ENCODE results near the gene SAFB.

DNA sequence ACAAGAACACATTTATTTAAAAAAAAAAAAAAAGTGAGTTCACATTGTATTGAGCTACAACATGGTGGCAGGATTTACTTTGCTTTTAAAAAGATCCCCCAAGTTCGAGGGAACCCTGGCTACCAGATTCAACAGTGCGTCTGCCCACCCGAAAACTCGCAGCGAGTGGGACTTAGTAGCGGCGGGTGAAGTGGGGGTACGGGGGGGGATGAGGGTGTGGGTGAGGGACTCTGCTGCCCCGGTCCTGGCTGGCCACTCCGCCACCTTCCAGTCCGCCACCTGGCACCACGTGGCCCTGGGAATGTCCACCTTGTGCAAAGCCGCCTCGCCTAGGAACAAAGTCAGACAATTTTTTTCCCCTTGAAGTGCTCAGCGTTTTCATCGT, 35.8 kb upstream of the SAFB start:
- TF ChIP-seq CTCF (IDR thresholded peaks at IDR 0.05; ENCODE audit: poor library complexity) (no peak), EZH2 (IDR thresholded peaks at IDR 0.05; ENCODE audit: borderline replicate concordance) (no peak), EZH2phosphoT487 (IDR thresholded peaks at IDR 0.05; ENCODE audit: low read depth, severe bottlenecking, unreplicated experiment) (no peak)
